ENCODE measurements around the gene SRF. TPM values are rescaled to one million over a fixed set of nuclear protein-coding genes. Genes with fewer than 3 reads are reported as not detected.

Gene SRF
- total and polyA plus RNA-seq, 12 donors = 30.5 to 94.3 (median 69.6) TPM

DNA sequence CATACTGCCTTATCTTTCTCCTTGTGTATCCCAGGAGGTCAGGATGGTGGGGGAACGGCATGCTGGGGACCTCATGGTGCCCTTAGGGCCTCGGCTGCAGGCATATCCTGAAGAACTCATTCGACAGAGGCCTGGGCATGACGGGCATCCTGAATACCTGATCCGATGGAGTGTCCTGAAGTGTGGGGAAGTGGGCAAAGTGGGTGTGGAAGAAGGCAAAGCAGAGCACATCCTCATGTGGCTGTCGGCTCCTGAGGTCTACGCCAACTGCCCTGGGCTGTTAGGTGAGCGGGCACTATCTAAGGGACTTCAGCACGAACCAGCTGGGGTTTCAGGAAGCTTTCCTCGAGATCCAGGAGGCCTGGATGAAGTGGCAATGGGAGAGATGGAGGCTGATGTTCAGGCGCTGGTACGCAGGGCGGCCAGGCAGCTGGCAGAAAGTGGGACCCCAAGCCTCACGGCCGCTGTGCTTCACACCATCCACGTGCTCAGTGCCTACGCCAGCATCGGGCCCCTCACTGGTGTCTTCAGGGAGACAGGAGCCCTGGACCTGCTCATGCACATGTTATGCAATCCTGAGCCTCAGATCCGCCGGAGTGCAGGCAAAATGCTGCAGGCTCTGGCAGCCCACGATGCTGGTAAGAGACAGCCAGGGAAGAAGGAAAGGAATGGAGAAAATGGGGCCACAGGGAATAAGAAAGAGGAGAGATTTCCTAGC, 13.4 kb downstream of the SRF start:
- peaks cover 0 to 74% (median 21%) of the 10 kb centered on the region in 9 donors for H3K36me3 ChIP-seq

DNA sequence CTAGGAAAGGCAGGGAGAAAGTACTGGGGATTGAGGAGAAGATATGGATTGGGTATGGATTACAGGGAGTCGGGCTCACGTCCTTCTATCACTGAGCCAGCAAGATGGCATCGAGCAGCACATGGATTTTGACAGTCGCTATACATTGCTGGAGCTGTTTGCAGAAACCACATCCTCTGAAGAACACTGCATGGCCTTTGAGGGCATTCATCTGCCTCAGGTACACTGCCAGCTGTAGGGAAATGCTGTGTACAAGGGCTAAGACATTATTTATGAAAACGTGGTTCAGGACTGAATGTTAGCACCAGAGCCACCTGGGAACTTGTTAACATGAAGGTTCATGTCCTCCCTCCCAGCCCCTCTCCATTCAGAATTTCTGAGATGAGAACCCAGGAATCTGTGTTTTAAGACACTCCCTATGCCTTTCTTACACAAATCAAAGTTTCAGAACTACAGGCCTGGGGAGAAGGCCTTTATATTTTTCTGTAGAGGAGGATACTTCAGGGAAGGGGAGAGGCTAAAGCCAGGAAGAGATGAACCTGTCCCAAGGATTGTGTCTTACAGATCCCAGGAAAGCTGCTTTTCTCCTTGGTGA, 14.4 kb downstream of the SRF start:
- H3K27ac ChIP-seq = no peak overlapping the region
- TF ChIP-seq, protein P1, sequence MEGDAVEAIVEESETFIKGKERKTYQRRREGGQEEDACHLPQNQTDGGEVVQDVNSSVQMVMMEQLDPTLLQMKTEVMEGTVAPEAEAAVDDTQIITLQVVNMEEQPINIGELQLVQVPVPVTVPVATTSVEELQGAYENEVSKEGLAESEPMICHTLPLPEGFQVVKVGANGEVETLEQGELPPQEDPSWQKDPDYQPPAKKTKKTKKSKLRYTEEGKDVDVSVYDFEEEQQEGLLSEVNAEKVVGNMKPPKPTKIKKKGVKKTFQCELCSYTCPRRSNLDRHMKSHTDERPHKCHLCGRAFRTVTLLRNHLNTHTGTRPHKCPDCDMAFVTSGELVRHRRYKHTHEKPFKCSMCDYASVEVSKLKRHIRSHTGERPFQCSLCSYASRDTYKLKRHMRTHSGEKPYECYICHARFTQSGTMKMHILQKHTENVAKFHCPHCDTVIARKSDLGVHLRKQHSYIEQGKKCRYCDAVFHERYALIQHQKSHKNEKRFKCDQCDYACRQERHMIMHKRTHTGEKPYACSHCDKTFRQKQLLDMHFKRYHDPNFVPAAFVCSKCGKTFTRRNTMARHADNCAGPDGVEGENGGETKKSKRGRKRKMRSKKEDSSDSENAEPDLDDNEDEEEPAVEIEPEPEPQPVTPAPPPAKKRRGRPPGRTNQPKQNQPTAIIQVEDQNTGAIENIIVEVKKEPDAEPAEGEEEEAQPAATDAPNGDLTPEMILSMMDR (IDR thresholded peaks at IDR 0.05) = no peak
- no peak for ATAC-seq
- no peaks in the 10 kb centered on the region for H3K27me3 ChIP-seq
- no peak overlapping the region for H3K4me3 ChIP-seq
- DNase-seq = no peak
- intact Hi-C loops (cut with DNase I) = loop anchor here in 1 of 10 donors (10.0 kb wide), 1 partner anchor 319 kb away; no protein-coding TSS in a partner anchor
- peaks cover 0 to 41% (median 22%) of the 10 kb centered on the region in 9 donors for H3K4me1 ChIP-seq
- H3K9me3 ChIP-seq = no peaks in the 10 kb centered on the region
- 81 to 89% methylated on average over 5 of the region's 5 CpGs for WGBS, 2 donors
- peaks cover 0 to 74% (median 21%) of the 10 kb centered on the region in 9 donors for H3K36me3 ChIP-seq

More for the DNA sequence above, 13.4 kb downstream of the SRF start:
- H3K27ac ChIP-seq = no peak overlapping the region
- intact Hi-C loops (cut with DNase I) = loop anchor here in 1 of 10 donors (10.0 kb wide), 1 partner anchor 320 kb away; no protein-coding TSS in a partner anchor
- H3K4me3 ChIP-seq = no peak overlapping the region
- no peak for DNase-seq
- WGBS, 2 donors = 92 to 94% methylated on average over 21 of the region's 21 CpGs
- H3K4me1 ChIP-seq = peaks cover 0 to 30% (median 17%) of the 10 kb centered on the region in 9 donors
- TF ChIP-seq, protein P1 (IDR thresholded peaks at IDR 0.05) = no peak
- no peaks in the 10 kb centered on the region for H3K9me3 ChIP-seq
- H3K27me3 ChIP-seq = no peaks in the 10 kb centered on the region
- ATAC-seq = no peak

DNA sequence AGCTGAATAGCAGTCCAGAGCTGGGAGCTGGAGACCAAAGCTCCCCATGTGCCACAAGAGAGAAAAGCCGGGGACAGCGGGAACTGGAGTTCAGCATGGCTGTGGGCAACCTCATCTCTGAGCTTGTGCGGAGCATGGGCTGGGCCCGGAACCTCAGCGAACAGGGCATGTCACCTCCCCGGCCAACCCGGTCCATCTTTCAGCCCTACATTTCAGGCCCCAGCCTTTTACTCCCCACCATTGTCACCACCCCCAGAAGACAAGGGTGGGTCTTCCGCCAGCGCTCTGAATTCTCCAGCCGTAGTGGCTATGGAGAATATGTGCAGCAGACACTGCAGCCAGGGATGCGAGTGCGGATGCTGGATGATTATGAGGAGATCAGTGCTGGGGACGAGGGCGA, 14.9 kb downstream of the SRF start:
- no peaks in the 10 kb centered on the region for H3K27me3 ChIP-seq

DNA sequence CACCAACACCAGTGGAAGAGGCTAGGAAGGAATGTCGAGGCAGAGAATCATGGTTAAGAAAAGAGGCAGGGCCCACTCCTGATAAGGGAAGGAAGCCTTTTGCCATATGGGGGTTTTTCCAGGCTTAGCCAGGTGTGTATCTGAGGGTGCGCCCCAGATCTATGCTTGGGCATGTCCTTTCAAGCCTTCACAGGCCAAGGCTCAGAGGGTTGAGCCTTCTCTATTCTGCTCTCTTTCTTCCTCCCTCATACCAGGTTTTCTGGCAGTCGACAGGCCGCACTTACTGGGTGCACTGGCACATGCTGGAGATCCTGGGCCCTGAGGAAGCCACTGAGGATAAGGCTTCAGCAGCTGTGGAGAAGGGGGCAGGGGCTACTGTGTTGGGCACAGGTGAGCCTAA, 15.6 kb downstream of the SRF start:
- peaks cover 0 to 76% (median 21%) of the 10 kb centered on the region in 9 donors for H3K36me3 ChIP-seq
- 92 to 94% methylated on average over 4 of the region's 4 CpGs for WGBS, 2 donors
- peaks cover 0 to 35% (median 19%) of the 10 kb centered on the region in 9 donors for H3K4me1 ChIP-seq
- H3K4me3 ChIP-seq = no peak overlapping the region
- DNase-seq (no peak), ATAC-seq (no peak)
- intact Hi-C loops (cut with DNase I) = loop anchor here in 1 of 10 donors (10.0 kb wide), 1 partner anchor 318 kb away; no protein-coding TSS in a partner anchor
- no peak overlapping the region for H3K27ac ChIP-seq
- TF ChIP-seq, protein P1 (IDR thresholded peaks at IDR 0.05) = no peak
- H3K9me3 ChIP-seq = no peaks in the 10 kb centered on the region
- no peaks in the 10 kb centered on the region for H3K27me3 ChIP-seq

More for the DNA sequence above, 14.9 kb downstream of the SRF start:
- WGBS, 2 donors = 95 to 98% methylated on average over 14 of the region's 14 CpGs
- intact Hi-C loops (cut with DNase I) = loop anchor here in 1 of 10 donors (10.0 kb wide), 1 partner anchor 319 kb away; no protein-coding TSS in a partner anchor
- no peak overlapping the region for H3K4me3 ChIP-seq
- H3K4me1 ChIP-seq = peaks cover 0 to 42% (median 23%) of the 10 kb centered on the region in 9 donors
- H3K36me3 ChIP-seq = peaks cover 0 to 73% (median 21%) of the 10 kb centered on the region in 9 donors
- DNase-seq (no peak), ATAC-seq (no peak)
- TF ChIP-seq, protein P1 (IDR thresholded peaks at IDR 0.05) = no peak
- no peaks in the 10 kb centered on the region for H3K9me3 ChIP-seq
- no peak overlapping the region for H3K27ac ChIP-seq

All from heart right ventricle (tissue), 16 donors.